Erythroblast (primary cell): Measurements from ENCODE around the gene TOMM22.

Experiments
- GATA1 ChIP-seq: IDR thresholded peaks from 2 replicates; pipeline ENCODE4 v1.6.1; 2011; ENCODE audit warnings: low read depth, mild to moderate bottlenecking, control low read depth, low read length, moderate library complexity
- POLR2A ChIP-seq: IDR thresholded peaks from 2 replicates; pipeline ENCODE4 v1.6.1; 2011; ENCODE audit warnings: mild to moderate bottlenecking, low read length

DNA sequence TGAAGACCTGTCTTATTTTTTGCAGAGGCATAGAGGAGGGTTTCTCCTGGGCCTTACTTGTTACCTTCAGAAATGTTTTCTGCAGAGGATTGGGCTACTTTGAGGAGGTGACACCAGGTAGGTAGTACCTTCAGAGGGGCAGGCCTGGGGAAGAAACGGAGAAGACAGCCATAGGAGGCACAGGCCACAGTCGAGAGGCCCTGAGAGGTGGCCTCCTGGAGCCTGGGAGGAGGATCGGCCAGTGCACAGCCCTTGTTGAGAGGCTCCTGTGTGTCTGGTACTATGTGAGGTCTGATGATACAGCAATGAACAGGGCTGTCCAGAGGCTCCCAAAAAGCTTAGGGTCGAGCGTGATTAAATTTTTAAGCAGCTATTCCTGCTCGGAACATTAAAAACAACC is 35.5 kb downstream of the TOMM22 start:
- TF ChIP-seq POLR2A = no peak
- no peak for TF ChIP-seq GATA1
